ENCODE data around the gene MYO3B.
"Not testable (repeated sequence)": the region's sequence is repeated elsewhere in the genome, so short reads cannot be mapped to it uniquely, and the experiment has no call there.

DNA sequence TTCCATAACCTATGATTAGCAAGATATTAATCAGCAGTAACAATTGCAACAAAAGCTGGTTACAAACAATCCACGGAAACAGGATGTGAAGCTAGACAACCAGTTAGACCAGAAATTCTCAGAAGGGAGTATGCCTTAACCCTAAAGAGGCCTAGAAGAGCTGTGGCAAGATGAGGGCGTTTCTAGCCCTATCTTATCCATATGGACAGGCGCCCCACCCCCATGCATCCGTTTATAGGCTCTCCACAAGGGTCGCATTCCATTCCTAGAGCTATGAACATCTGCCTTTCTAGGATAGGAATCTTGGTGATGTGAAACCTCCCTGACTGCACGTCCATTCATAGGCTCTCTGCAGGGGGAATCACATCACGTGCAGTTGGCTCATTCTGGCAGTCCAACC lies 441.0 kb downstream of the MYO3B start:
- TF ChIP-seq, protein P1, sequence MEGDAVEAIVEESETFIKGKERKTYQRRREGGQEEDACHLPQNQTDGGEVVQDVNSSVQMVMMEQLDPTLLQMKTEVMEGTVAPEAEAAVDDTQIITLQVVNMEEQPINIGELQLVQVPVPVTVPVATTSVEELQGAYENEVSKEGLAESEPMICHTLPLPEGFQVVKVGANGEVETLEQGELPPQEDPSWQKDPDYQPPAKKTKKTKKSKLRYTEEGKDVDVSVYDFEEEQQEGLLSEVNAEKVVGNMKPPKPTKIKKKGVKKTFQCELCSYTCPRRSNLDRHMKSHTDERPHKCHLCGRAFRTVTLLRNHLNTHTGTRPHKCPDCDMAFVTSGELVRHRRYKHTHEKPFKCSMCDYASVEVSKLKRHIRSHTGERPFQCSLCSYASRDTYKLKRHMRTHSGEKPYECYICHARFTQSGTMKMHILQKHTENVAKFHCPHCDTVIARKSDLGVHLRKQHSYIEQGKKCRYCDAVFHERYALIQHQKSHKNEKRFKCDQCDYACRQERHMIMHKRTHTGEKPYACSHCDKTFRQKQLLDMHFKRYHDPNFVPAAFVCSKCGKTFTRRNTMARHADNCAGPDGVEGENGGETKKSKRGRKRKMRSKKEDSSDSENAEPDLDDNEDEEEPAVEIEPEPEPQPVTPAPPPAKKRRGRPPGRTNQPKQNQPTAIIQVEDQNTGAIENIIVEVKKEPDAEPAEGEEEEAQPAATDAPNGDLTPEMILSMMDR (IDR thresholded peaks at IDR 0.05), result not testable (repeated sequence)
- not testable (repeated sequence) for TF ChIP-seq POLR2A (IDR thresholded peaks at IDR 0.05)
